ENCODE data around the gene ATP6V0E2.
"Not testable (repeated sequence)": the region's sequence is repeated elsewhere in the genome, so short reads cannot be mapped to it uniquely, and the experiment has no call there.

ATP6V0E2 gene

DNA sequence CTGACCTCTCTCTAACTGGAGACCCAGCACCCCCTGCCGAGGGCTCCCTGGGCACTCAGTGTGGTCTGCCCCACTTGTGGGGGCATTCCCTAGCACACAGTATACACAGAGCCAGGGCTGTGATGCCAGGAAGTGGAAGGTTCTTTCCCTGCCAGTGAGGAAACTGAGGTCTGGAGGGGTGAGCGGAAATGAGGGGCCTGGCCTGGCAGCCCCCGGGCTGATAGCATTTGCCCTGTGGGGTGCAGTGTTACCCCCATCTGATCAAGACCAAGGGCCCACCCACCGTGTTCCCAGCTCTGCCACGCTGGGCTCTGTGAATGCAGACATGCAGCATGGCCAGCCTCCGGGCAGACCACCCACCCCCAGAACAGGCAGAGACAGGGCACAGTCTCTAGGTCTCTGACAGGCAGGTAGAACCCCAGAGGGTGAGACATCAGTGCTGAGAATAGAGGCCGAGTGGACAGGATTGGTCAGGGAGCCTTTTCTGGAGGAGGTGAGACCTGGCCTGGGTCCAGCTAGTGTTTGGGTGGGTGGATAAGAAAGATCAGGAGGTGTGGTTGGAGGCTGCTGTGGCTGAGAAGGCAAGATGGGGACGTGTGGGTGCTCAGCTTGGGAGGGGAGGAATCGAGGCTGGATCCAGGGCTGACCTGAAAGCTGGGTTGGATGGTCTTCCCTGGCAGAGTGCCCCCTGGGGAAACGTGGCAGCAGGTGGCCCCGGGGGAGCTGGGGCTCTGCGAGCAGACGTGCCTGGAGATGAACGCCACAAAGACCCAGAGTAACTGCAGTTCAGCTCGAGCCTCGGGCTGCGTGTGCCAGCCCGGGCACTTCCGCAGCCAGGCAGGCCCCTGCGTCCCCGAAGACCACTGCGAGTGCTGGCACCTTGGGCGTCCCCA, 46.4 kb upstream of the ATP6V0E2 start:
- TF ChIP-seq, protein P1, sequence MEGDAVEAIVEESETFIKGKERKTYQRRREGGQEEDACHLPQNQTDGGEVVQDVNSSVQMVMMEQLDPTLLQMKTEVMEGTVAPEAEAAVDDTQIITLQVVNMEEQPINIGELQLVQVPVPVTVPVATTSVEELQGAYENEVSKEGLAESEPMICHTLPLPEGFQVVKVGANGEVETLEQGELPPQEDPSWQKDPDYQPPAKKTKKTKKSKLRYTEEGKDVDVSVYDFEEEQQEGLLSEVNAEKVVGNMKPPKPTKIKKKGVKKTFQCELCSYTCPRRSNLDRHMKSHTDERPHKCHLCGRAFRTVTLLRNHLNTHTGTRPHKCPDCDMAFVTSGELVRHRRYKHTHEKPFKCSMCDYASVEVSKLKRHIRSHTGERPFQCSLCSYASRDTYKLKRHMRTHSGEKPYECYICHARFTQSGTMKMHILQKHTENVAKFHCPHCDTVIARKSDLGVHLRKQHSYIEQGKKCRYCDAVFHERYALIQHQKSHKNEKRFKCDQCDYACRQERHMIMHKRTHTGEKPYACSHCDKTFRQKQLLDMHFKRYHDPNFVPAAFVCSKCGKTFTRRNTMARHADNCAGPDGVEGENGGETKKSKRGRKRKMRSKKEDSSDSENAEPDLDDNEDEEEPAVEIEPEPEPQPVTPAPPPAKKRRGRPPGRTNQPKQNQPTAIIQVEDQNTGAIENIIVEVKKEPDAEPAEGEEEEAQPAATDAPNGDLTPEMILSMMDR (IDR thresholded peaks at IDR 0.05; ENCODE audit: insufficient read depth, low read length, poor library complexity, severe bottlenecking) = no peak
- Histone ChIP-seq H3K36me3 (ENCODE audit: control insufficient read depth, insufficient read depth, low read length) (no peaks in the 10 kb centered on the region), H3K27me3 (replicated peaks; ENCODE audit: control insufficient read depth, insufficient read depth, low read length) (no peaks in the 10 kb centered on the region; the same call in 1 of the 2 replicates), H3K4me3 (replicated peaks; ENCODE audit: low read depth, low read length) (no peak overlapping the region)
- DNase-seq (ENCODE audit: extremely low read depth, insufficient read length) = no peak

DNA sequence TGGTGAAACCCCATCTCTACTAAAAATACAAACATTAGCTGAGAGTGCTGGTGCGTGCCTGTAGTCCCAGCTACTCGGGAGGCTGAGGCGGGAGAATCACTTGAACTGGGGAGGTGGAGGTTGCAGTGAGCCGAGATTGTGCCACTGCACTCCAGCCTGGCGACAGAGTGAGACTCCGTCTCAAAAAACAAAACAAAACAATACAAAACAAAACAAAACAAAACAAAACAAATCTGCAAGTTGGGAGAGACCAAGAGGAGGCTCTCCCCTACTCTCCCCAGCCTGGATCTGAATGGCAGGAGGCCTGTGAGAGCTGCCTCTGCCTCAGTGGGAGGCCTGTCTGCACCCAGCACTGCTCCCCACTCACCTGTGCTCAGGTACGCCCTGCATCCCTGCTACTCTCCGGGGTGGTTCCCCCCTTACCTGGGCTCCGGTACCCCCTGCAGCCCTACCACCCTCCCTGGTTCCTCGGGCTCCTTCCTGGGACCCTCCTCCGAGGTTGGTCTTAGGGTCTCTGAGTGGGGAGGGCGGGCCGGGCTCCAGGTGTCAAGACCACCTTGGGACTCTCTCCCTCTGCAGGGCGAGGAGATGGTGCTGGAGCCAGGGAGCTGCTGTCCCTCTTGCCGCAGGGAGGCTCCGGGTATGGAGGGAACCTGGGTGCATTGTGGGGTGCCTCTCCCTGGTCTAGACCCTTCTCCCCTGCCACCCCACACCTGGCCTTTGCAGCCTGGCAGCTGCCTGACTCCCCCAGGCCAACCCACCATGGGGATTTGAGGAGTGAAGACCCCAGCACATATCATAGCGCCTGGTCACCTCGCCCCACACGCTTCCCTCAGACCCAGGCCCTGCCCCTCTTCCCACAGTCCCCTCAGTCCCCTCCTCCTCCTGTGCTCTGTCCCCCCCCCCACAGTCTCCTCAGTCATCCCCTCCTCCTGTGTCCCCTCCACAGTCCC, 45.1 kb upstream of the ATP6V0E2 start:
- Histone ChIP-seq H3K27me3 (replicated peaks; ENCODE audit: control insufficient read depth, insufficient read depth, low read length) (no peaks in the 10 kb centered on the region; the same call in 1 of the 2 replicates), H3K36me3 (ENCODE audit: control insufficient read depth, insufficient read depth, low read length) (no peaks in the 10 kb centered on the region), H3K4me3 (replicated peaks; ENCODE audit: low read depth, low read length) (no peak overlapping the region)
- no peak for DNase-seq (ENCODE audit: extremely low read depth, insufficient read length)
- TF ChIP-seq, protein P1 (IDR thresholded peaks at IDR 0.05; ENCODE audit: insufficient read depth, low read length, poor library complexity, severe bottlenecking) = no peak

DNA sequence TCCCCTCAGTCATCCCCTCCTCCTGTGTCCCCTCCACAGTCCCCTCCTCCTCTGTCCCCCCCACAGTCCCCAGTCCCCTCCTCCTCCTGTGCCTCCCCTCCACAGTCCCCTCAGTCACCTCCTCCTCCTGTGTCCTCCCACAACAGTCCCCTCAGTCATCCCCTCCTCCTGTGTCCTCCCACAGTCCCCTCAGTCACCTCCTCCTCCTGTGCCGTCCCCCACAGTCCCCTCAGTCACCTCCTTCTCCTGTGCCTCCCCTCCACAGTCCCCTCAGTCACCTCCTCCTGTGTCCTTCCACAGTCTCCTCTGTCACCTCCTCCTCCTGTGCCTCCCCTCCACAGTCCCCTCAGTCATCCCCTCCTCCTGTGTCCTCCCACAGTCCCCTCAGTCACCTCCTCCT, 43.2 kb upstream of the ATP6V0E2 start:
- not testable (repeated sequence) for H3K4me3 ChIP-seq (replicated peaks; ENCODE audit: low read depth, low read length); H3K27me3 ChIP-seq (replicated peaks; ENCODE audit: control insufficient read depth, insufficient read depth, low read length); DNase-seq (ENCODE audit: extremely low read depth, insufficient read length); H3K36me3 ChIP-seq (ENCODE audit: control insufficient read depth, insufficient read depth, low read length)

DNA sequence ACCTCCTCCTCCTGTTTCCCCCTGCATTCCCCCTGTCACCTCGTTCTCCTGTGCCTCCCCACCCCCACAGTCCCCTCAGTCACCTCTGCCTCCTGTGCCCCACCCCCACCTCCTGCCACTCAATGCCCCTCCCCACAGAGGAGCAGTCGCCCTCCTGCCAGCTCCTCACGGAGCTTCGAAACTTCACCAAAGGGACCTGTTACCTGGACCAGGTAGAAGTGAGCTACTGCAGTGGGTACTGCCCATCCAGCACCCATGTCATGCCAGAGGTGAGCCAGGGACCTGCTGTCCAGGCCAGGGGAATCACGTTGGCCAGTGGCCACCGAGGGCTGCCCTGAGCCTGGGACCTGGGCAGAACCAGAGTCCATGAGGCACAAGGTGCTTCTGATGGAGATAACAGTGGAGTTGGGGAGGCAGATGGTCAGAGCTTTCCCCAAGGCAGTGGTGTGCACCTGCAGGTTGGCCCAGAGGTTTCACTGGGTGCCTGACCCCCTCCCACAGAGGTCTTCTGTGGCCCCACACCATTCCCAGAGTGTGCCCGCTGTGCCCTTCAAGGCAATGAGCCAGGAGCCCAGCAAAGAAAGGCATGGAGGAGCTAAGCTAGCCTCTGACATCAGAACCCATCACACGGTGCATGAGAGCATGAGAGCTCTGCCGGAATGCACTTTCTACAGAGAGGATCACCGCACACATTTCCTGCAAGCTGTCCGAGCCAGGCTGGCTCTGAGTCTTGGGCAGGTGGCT, 42.6 kb upstream of the ATP6V0E2 start:
- H3K4me3 ChIP-seq (replicated peaks; ENCODE audit: low read depth, low read length) = no peak overlapping the region
- no peak for DNase-seq (ENCODE audit: extremely low read depth, insufficient read length)
- H3K27me3 ChIP-seq (replicated peaks; ENCODE audit: control insufficient read depth, insufficient read depth, low read length) = no peaks in the 10 kb centered on the region; the same call in 1 of the 2 replicates
- no peaks in the 10 kb centered on the region for H3K36me3 ChIP-seq (ENCODE audit: control insufficient read depth, insufficient read depth, low read length)
- TF ChIP-seq, protein P1 (IDR thresholded peaks at IDR 0.05; ENCODE audit: insufficient read depth, low read length, poor library complexity, severe bottlenecking) = no peak

DNA sequence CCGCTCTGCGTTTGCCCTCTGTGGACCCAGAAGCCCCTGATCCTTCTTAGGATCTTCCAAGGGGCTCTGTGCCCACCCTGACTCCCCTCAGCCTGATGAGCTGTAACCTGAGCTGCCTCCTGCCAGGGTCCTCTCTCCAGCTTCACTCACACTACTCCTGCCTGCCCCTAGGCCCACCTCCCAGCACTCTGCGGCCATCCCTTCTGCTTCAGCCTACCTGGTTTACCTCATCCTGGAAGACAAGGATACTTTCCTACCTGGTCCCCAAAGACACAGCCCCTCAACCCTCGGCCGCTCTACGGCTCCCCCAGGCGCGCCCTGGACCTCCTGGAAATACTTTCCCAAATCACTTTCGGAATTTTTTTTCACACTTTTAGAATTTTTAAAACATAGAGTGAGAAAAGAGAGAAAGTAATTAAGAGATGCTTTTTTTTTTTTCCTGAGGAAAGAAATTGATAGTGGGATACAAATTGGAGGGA, 42.0 kb upstream of the ATP6V0E2 start:
- Histone ChIP-seq H3K27me3 (replicated peaks; ENCODE audit: control insufficient read depth, insufficient read depth, low read length) (no peaks in the 10 kb centered on the region; the same call in 1 of the 2 replicates), H3K36me3 (ENCODE audit: control insufficient read depth, insufficient read depth, low read length) (no peaks in the 10 kb centered on the region), H3K4me3 (replicated peaks; ENCODE audit: low read depth, low read length) (no peak overlapping the region)
- DNase-seq (ENCODE audit: extremely low read depth, insufficient read length) = no peak
- TF ChIP-seq, protein P1 (IDR thresholded peaks at IDR 0.05; ENCODE audit: insufficient read depth, low read length, poor library complexity, severe bottlenecking) = no peak

Data from GM06990 (cell line).